Choroid plexus epithelial cell (primary cell): Measurements from ENCODE around the gene MESP1.

Experiments
- DNase-seq: peaks from one replicate; pipeline ENCODE4 v3.0.0-alpha.2; 2010; ENCODE audit warnings: low read depth
- H3K4me3 ChIP-seq: 2 replicates; pipeline ENCODE4 v1.5.1; 2011; ENCODE audit warnings: low read depth, mild to moderate bottlenecking, control low read depth, low read length, moderate library complexity
- CTCF ChIP-seq: conservative IDR thresholded peaks from 2 replicates; pipeline ENCODE4 v1.5.1; 2011; ENCODE audit warnings: low read depth, mild to moderate bottlenecking, control low read depth, inconsistent platforms, low read length, moderate library complexity

MESP1 gene

GRCh38 chr15:89745768-89746167, 5.3 kb downstream of the MESP1 start:
- H3K4me3 ChIP-seq = no peak overlapping the region
- TF ChIP-seq CTCF = no peak
- DNase-seq = no peak

- no peak for TF ChIP-seq CTCF
- H3K4me3 ChIP-seq = no peak overlapping the region
- DNase-seq = no peak
These were observed 5.9 kb downstream of the MESP1 start for GRCh38 chr15:89745131-89745530.

GRCh38 chr15:89743594-89743993, 7.5 kb downstream of the MESP1 start:
- no peak for DNase-seq
- no peak for TF ChIP-seq CTCF
- no peak overlapping the region for H3K4me3 ChIP-seq

GRCh38 chr15:89743011-89743410, 8.0 kb downstream of the MESP1 start:
- H3K4me3 ChIP-seq = no peak overlapping the region
- TF ChIP-seq CTCF = no peak
- no peak for DNase-seq

- peak; percentile 85 for DNase-seq
- TF ChIP-seq CTCF = peak; percentile 87
- no peak overlapping the region for H3K4me3 ChIP-seq
These were observed 10.9 kb downstream of the MESP1 start for GRCh38 chr15:89740137-89740536.

GRCh38 chr15:89735773-89736172, 15.3 kb downstream of the MESP1 start:
- no peak for TF ChIP-seq CTCF
- no peak for DNase-seq
- no peak overlapping the region for H3K4me3 ChIP-seq

- DNase-seq = no peak
- H3K4me3 ChIP-seq = no peak overlapping the region
- TF ChIP-seq CTCF = no peak
These were observed 18.4 kb downstream of the MESP1 start for GRCh38 chr15:89732451-89733172.
